NCI-H524 (cell line): ENCODE data around the gene WDR43.

Experiments
- DNase-seq, 2 experiments: peaks; one replicate each; lab custom pipeline; 2025; lab: John Stamatoyannopoulos, UW

Gene WDR43

GRCh38 chr2:28894470-28895188 lies at the start of gene WDR43:
Gene WDR43 (plus strand): TSS chr2:28894667. CDS start chr2:28894699, 32 bp downstream.
- DNase-seq, result peak; percentile 96 to 99

GRCh38 chr2:28855193-28855592 lies 39.3 kb upstream of the WDR43 start:
- DNase-seq, result no peak

- DNase-seq, result no peak
Measured at GRCh38 chr2:28855977-28856376, 38.5 kb upstream of the WDR43 start.

GRCh38 chr2:28868611-28869010 lies 25.9 kb upstream of the WDR43 start:
- no peak for DNase-seq

GRCh38 chr2:28869494-28870145 lies 24.8 kb upstream of the WDR43 start:
- no peak for DNase-seq

- DNase-seq, result peak; percentile 87 to 94
Measured at GRCh38 chr2:28870146-28870891, 24.1 kb upstream of the WDR43 start, which contains the start of gene TRMT61B. Gene TRMT61B (minus strand): TSS chr2:28870309. CDS start chr2:28870277, 32 bp downstream.

GRCh38 chr2:28871620-28872019 lies 22.8 kb upstream of the WDR43 start:
- no peak for DNase-seq

GRCh38 chr2:28880193-28880592 lies 14.3 kb upstream of the WDR43 start:
- no peak for DNase-seq

GRCh38 chr2:28893488-28893887 lies 979 bp upstream of the WDR43 start:
- DNase-seq, result no peak

- DNase-seq, result peak in 1 of 2 experiments; percentile 31
Measured at GRCh38 chr2:28895189-28895893, 874 bp downstream of the WDR43 start.

- DNase-seq, result no peak
Measured at GRCh38 chr2:28896906-28897305, 2.4 kb downstream of the WDR43 start.

- no peak for DNase-seq
Measured at GRCh38 chr2:28898048-28898447, 3.6 kb downstream of the WDR43 start.

GRCh38 chr2:28901202-28901601 lies 6.7 kb downstream of the WDR43 start:
- no peak for DNase-seq

GRCh38 chr2:28901841-28902240 lies 7.4 kb downstream of the WDR43 start:
- DNase-seq, result no peak

- no peak for DNase-seq
Measured at GRCh38 chr2:28902584-28902983, 8.1 kb downstream of the WDR43 start.

- DNase-seq, result no peak
Measured at GRCh38 chr2:28904295-28904694, 9.8 kb downstream of the WDR43 start.

GRCh38 chr2:28904802-28905457 lies 10.5 kb downstream of the WDR43 start:
- no peak for DNase-seq

GRCh38 chr2:28905533-28905932 lies 11.1 kb downstream of the WDR43 start:
- no peak for DNase-seq

- DNase-seq, result no peak
Measured at GRCh38 chr2:28906376-28906775, 11.9 kb downstream of the WDR43 start.

GRCh38 chr2:28906821-28907220 lies 12.4 kb downstream of the WDR43 start:
- DNase-seq, result no peak

GRCh38 chr2:28908172-28908571 lies 13.7 kb downstream of the WDR43 start:
- DNase-seq, result no peak
